HG03066 (cell line): Measurements from ENCODE around the gene CCNI2.
"Not testable (repeated sequence)": the region's sequence is repeated elsewhere in the genome, so short reads cannot be mapped to it uniquely, and the experiment has no call there.

Source experiments
- ATAC-seq: cut with Tn5 transposase; IDR thresholded peaks from one replicate; pipeline ENCODE4 v1.9.1; 2021; ENCODE audit warnings: low read depth; ENCODE audit not compliant: unreplicated experiment

Gene CCNI2

DNA sequence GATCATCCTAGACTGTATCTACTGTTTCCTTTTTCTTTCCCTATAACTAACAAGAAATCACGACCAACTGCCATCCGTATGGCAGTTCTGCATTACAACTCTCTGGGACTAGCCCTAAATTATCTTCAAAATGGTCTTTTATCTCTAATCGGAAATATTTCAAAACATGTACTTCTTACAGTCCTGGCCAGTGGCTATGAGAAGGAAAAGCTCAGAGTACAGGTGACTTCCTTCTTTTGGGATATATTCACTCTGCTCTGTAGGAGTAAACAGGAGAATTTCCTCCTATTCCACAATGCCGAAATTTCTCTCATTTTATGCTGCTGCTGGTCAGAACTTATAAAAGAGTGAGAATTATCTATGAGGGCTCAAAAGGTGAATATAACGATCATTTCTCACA is 31.6 kb downstream of the CCNI2 start:
- no peak for ATAC-seq

DNA sequence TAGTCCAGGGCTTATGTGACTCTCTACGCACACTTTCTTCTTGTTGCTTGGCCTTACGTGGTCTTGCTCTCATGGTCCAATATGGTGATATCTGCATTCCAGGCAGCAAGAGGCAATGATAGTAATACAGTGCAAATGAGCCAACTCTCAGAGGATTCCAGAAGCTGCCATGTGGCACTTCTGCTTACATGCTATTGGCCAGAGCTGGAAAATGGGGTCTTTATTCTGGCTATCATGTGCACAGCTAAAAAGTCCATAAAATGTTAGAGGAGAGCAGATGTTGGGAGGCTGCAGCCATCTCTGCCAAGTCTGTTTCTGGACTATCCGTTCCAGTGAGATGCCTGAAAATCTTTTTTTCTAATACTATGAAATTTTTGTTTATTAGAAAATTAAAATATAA is 32.7 kb downstream of the CCNI2 start:
- ATAC-seq, result no peak

DNA sequence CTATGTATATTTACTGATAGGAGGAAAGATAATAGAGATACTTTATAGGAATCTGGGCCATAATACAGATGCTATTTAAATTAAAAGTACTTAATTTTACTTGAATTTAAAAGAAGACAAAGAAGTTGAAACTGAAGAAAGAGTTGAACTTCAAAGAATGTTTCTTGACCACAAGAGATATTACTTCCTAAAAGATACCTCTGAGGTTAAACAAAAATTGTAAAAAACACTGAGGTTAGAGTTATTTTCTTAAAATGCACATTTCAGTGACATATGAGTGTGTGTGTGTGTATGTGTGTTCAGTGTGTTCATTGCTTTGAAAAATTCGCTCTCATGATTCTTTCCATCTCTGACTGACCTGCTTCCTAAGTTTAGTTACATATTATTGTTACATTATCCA is 33.4 kb downstream of the CCNI2 start:
- no peak for ATAC-seq

DNA sequence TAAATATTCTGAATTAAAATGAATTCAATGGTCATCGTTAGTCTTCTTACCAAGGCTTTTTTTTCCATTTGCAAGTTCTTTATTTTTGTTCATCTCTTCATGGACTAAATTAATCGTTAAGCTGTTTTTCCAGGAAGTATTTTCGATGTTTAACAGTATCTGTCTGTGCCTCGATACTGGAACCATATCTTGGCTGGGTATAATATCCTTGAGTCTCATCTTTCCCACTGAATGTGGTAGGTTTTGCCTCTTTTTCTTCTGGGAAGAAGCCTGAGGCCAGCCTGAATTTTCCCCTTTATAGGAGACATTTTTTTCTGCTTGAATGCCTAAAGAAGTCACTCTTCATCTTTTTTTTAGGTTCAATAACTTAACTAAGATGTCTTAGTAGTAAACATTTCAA is 33.8 kb downstream of the CCNI2 start:
- ATAC-seq, result no peak

DNA sequence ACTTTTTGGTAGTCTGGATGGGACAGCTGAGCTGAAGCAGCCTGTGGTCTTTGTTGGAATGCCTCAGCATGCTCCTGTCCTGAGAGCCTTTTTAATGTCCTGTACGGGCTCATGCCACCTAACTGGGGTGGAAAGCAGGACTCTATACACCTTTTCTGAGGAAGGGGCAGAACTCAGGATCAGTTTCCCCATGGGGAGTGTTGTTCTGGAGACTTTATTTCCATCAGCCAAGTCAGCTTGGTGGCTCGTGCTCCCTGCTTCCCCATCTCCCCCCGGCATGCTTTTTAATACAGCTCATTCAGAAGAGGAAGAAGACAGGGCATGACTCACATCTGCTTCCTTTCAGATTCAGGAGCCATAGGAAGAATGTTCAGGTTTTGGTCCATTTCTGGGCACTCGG is 34.9 kb downstream of the CCNI2 start:
- no peak for ATAC-seq

DNA sequence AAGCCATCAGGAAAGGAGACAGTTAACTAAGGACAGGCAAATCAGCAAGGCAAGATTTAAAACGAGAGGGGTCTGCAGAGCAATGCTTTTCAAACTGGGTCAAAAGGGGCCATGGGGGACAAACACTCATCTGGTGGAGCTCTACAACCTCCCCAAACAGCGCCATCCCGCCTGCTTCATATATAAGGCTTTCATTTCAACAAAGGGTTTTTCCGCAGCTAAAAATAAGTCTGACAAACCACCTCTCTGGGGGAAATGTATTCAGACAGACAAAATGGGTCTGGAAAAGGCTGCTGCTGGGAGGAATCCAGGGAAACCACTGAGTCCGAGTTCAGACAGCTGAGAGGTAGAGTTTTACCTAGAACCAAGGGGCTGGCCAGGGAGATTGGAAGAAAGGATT is 38.1 kb downstream of the CCNI2 start:
- no peak for ATAC-seq

DNA sequence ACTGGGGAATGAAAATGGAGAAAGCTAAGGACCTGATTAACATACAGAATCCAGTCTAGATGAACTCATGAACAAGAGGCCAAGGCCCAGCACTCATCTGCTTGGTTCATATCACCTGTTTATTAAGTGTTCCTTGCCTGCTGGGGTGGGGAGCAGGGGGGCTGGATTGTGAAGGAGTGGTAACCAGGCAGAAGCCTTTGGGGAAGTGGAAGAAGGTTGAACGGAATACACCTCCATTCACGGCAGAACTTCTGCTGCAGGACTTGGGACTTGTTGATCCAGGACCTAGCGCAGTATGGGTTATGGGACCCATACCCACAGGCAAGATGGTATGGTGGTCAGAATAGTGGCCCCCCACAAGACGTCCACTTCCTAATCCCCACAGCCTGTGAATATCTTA is 38.6 kb downstream of the CCNI2 start:
- no peak for ATAC-seq

DNA sequence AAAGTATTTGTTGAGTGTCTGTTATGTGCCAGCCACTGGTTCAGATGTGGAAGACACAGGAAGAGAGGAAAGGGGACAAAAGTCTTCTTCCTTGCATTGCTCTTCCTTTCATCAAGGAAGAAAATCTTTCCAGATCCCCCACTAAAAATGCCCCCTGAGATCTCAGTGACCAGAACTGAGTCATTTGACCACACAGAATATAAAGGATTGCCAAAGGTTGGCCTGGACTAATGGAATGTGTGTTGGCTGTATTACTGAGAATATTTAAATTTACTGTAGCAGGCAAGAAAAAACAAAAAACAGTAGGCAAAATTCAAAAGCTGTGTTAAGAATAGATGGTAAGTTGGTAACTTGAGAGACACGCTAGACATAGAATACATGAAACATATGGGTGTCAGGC is 39.9 kb downstream of the CCNI2 start:
- ATAC-seq, result no peak

DNA sequence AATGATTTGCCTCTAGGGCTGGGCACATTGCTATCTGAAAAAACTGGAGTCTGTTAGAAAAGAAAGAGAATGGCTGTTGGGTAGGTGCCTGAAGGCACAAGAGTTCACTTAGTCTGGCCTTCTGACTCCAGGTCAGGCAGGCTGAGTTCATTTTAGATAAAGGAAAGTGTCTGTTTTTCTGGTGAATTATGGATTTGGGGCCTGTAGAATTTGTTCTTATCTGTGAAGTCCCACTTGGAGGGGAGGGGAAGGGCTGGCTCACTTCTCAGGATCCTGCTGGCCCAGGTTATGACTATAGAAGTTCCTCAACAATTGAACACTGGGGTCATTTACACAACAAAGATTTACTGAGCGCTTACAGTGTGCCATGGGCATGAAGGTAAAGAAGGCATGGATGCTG is 41.3 kb downstream of the CCNI2 start:
- ATAC-seq, result no peak

DNA sequence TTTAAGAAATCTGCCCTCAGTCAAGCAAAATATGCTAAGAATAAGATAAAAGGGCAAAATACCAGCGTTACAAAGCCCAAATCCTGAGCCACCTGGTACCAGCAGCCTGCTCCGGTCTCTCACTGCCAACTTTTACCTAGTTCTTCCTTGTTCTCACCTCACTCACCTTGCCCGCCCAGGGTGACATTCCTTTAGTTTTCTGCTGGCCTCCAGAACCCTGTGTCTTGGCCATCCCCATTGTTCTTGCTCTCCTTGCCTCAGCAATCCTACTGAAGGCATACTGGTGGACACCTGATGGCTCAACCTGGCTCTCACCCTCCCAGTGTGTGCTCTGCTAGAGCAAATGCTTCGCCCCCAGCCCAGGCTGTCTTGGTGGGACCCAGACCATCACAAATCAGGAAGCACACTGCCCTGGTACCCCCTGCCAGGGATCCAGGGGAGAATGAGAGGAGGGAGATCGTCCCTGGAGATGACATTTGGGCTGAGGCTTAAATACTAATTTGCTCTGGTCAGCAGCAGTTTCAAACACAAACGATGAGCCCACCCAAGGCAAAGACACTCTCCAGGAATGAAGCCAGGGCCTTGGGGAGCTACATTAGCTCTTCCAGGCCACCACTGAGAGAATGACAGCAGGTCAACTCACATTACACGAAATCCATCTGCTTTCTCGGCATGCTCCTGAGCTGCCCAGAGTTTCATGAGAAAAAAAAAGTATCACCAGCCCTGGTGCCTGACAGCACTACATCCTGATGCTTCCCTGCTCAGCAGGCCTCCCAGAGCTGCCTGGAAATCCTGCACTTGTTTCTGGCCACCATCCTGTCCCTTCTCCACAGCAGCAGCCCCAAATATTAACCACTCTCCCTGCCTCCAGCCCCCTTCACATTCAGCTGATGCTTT is 42.0 kb downstream of the CCNI2 start:
- no peak for ATAC-seq

DNA sequence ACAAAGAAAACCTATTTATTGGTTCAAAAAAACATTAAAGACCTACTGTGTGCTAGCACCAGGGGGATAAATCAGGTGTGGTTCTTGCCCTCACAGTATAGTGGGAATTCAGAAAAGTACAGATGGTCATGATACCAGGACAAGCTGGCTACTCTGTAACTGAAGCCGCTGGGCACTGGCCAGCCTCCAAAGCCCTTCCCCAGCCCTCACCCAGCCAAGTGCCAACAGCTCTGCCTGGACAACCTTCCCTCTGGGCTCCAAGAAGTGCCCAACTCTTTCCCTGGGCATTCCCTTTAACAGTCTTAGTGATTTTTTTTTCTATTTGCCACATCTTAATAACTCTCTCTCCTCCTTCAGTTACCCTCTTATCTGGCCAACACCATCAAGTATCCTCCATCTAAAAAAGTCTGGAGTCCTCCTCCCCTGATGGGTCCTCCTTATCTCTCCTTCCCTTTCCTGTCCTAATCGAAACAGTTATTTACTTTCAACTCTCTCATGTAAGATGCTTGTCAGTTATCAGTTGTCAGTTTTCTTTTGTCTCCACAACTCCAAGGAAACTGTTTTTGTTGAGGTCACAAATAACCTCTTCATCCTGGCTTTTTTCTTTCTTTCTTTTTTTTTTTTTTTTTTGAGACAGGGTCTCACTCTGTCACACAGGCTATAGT is 43.1 kb downstream of the CCNI2 start:
- no peak for ATAC-seq

DNA sequence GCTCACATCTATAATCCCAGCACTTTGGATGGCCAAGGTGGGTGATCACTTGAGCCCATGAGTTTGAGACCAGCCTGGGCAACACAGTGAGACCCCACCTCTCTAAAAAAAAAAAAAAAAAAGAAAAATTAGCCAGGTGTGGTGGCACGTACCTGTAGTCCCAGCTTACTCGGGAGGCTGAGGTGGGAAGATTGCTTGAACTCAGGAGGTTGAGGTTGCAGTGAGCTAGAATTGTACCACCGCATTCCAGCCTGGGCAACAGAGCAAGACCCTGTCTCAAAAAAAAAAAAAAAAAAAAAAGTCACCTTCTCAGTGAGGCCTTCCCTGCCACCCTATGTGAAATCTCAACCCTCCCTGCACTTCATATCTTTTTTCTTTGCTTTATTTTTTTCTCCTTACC is 43.8 kb downstream of the CCNI2 start:
- no peak for ATAC-seq

DNA sequence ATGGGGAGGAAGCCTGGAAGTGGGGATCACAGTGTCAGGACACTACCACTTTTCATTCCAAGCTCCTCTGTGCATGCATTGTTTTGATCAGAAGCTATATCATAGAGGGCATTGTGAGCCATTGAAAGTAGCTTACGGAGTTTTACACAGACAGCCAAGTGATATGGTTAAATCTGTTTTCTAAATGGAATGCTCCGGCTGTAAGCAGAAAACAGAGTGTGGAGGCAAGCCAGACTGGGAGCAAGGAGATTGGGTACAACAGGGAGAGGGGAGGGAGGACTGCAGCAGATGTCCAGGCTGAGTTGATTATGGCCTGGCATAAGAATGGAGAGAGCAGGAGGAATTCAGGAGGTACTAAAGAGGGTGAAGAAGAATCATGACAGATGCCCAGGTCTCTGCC is 50.4 kb downstream of the CCNI2 start:
- ATAC-seq, result no peak

DNA sequence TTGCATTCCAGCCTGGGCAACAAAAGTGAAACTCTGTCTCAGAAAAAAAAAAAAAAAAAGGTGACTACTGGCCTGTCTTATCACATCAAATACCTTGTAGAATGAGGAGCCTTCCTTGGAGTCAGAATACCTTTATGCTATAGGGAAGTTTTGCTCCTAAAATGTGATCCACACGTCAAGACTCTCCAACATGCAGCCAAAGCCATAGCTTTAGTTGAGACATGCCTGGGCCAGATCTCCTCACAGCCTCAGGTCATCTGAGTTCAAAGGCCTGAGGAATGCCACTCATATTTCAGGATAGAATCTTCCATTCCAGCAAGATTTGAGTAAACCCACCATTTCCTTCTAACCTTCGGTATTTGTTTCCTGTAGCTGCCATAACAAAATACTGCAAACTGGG is 52.2 kb downstream of the CCNI2 start:
- ATAC-seq, result no peak

DNA sequence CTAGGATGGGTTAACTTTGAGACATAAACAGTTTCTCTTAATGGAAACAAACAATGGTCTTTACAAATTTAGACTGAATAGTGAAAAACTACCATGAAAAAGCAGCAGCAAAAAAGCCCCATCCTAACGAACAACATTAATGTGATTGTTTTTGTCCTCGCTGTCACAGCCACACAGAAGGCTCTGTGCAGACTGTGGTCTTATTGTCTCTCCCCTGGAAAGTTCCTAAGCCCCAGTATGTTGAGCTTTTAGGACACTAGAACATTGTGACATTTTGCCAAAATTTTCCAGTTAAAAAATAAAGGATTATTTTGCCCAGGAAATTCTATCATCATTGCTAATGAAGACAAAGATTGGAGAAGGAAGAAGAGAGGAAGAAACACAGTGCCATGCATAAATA is 53.3 kb downstream of the CCNI2 start:
- no peak for ATAC-seq

DNA sequence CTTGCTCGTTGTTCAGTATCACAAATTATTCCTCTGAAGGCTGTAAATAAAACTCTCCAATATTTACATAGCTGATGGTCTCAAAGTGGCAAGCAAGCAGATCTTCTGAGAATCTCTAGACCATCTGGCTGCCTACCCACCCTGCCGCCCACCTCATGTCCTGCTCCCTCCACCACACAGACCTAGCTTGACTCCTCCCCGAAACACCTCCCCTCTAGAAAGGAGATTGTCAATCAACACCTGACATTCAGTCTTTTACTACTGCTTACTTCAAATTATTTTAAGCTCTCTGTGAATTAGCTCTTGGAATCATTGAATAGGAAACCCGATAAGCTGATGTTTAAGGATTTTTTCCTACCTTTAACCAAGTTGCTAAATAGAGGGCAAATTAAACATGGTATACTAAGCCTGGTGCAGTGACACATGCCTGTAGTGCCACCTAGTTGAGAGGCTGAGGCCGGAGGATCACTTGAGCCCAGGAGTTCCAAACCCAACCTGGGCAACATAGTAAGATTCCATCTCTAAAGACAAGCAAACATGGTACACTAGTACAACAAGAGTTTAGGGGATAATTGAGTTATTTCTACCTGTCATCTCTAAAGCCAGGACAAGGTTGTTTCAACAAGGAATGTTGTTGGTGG is 54.9 kb downstream of the CCNI2 start:
- ATAC-seq, result no peak

DNA sequence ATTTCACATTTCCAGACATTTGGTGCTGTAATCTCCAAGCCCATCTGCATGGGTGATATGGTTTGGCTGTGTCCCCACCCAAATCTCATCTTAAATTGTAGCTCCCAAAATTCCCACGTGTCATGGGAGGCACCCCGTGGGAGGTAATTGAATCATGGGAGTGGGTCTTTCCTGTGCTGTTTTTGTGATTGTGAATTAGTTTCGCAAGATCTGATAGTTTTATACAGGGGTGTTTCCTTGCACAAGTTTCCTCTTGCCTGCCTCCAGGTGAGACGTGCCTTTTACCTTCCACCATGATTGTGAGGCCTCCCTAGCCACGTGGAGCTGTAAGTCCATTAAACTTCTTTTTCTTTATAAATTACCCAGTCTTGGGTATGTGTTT is 55.5 kb downstream of the CCNI2 start:
- not testable (repeated sequence) for ATAC-seq
